CD14-positive monocyte (primary cell): ENCODE measurements around the gene PLXNA4. TPM values are rescaled to one million over a fixed set of nuclear protein-coding genes. Genes with fewer than 3 reads are reported as not detected.

Experiments used
- DNase-seq, 3 donors: peaks; one replicate each; pipeline ENCODE4 v3.0.0-alpha.2; 2011 to 2022
- H2AFZ ChIP-seq: 2 replicates; pipeline ENCODE4 v1.6.0; 2012; ENCODE audit warnings: mild to moderate bottlenecking, low read depth, low read length, inconsistent platforms; ENCODE audit not compliant: insufficient read depth, poor library complexity, severe bottlenecking
- H3K27ac ChIP-seq, 2 donors: 1 replicate in 1 of 2; 2 replicates in 1 of 2; pipeline ENCODE4 v1.5.1; 2012 to 2013; ENCODE audit warnings: low read length in 2 of 2, control low read depth in 1 of 2, inconsistent platforms in 1 of 2, low read depth in 1 of 2, mild to moderate bottlenecking in 1 of 2
- H3K27me3 ChIP-seq, 2 donors: one replicate each; pipeline versions ENCODE4 v1.6.0 to v1.6.1; 2011 to 2013; ENCODE audit warnings: low read length in 2 of 2; ENCODE audit not compliant: control insufficient read depth in 2 of 2, insufficient read depth in 2 of 2
- H3K36me3 ChIP-seq, 2 donors: replicated peaks in 1 of 2; 1 replicate in 1 of 2; 2 replicates in 1 of 2; pipeline versions ENCODE4 v1.5.1 to v1.6.1; 2012 to 2013; ENCODE audit warnings: low read length in 2 of 2, control low read depth in 1 of 2, inconsistent platforms in 1 of 2, mild to moderate bottlenecking in 1 of 2; ENCODE audit not compliant: insufficient read depth in 2 of 2, control insufficient read depth in 1 of 2
- H3K4me1 ChIP-seq, 2 donors: 1 replicate in 1 of 2; 2 replicates in 1 of 2; pipeline versions ENCODE4 v1.5.1 to v1.6.1; 2012 to 2013; ENCODE audit warnings: low read length in 2 of 2, control low read depth in 1 of 2, inconsistent platforms in 1 of 2, mild to moderate bottlenecking in 1 of 2, moderate library complexity in 1 of 2; ENCODE audit not compliant: insufficient read depth in 2 of 2, control insufficient read depth in 1 of 2
- H3K4me2 ChIP-seq: replicated peaks from 2 replicates; pipeline ENCODE3; 2012; ENCODE audit warnings: low read length, moderate library complexity, mild to moderate bottlenecking; ENCODE audit not compliant: poor library complexity, severe bottlenecking; ENCODE audit errors: extremely low read depth
- H3K4me3 ChIP-seq, 3 experiments: fragments of 200-600 bp in 1 of 3; sonication (generic) in 1 of 3; replicated peaks in 1 of 3; 1 replicate in 2 of 3; 2 replicates in 1 of 3; pipeline ENCODE4 v1.5.1; 2011 to 2013; ENCODE audit warnings: low read length in 3 of 3, mild to moderate bottlenecking in 3 of 3, control low read depth in 2 of 3, low read depth in 2 of 3, inconsistent platforms in 1 of 3, moderate library complexity in 1 of 3
- H3K79me2 ChIP-seq: 2 replicates; pipeline ENCODE4 v1.6.0; 2012; ENCODE audit warnings: mild to moderate bottlenecking, control low read depth, inconsistent platforms, low read length, moderate library complexity; ENCODE audit not compliant: insufficient read depth
- H3K9ac ChIP-seq: 2 replicates; pipeline ENCODE4 v1.6.0; 2017; ENCODE audit warnings: low read length, mild to moderate bottlenecking; ENCODE audit not compliant: insufficient read depth, poor library complexity, severe bottlenecking
- H3K9me3 ChIP-seq, 2 donors: replicated peaks in 1 of 2; 1 replicate in 1 of 2; 2 replicates in 1 of 2; pipeline versions ENCODE4 v1.5.1 to v1.6.1; 2012 to 2013; ENCODE audit warnings: low read length in 2 of 2, control low read depth in 1 of 2; ENCODE audit not compliant: control insufficient read depth in 1 of 2, insufficient read depth in 1 of 2
- H4K20me1 ChIP-seq: 2 replicates; pipeline ENCODE4 v1.6.0; 2012; ENCODE audit warnings: mild to moderate bottlenecking, low read length, control low read depth, moderate library complexity; ENCODE audit not compliant: insufficient read depth
- H3K27ac Mint-ChIP-seq, 7 donors: one replicate each; pipeline ENCODE4 v1.8.0; 2020; ENCODE audit warnings: mild to moderate bottlenecking in 7 of 7, mixed read lengths in 7 of 7, moderate library complexity in 6 of 7, inconsistent platforms in 2 of 7
- H3K27me3 Mint-ChIP-seq, 3 donors: one replicate each; pipeline ENCODE4 v1.8.0; 2021 to 2022; ENCODE audit warnings: low read depth in 3 of 3, mild to moderate bottlenecking in 3 of 3, mixed read lengths in 3 of 3, moderate library complexity in 3 of 3, inconsistent platforms in 1 of 3
- H3K36me3 Mint-ChIP-seq, 2 donors: one replicate each; pipeline ENCODE4 v1.8.0; 2020; ENCODE audit warnings: mixed read lengths in 2 of 2, inconsistent platforms in 1 of 2, mild to moderate bottlenecking in 1 of 2
- H3K4me1 Mint-ChIP-seq: one replicate; pipeline ENCODE4 v1.8.0; 2020; ENCODE audit warnings: mild to moderate bottlenecking, mixed read lengths
- H3K4me3 Mint-ChIP-seq, 2 donors: one replicate each; pipeline ENCODE4 v1.8.0; 2020; ENCODE audit warnings: mild to moderate bottlenecking in 2 of 2, mixed read lengths in 2 of 2, moderate library complexity in 1 of 2
- H3K9me3 Mint-ChIP-seq, 7 donors: one replicate each; pipeline ENCODE4 v1.8.0; 2020 to 2022; ENCODE audit warnings: mixed read lengths in 7 of 7, mild to moderate bottlenecking in 6 of 7, moderate library complexity in 6 of 7, inconsistent platforms in 2 of 7
- WGBS: methylation state at CpG from one replicate; pipeline ENCODE4 v1.1.5; 2013; ENCODE audit warnings: missing lambda C conversion rate; ENCODE audit not compliant: insufficient coverage; 5-methylcytosine and 5-hydroxymethylcytosine counted together
- intact Hi-C, 2 donors: fragments of 100-400 bp; cut with micrococcal nuclease; formaldehyde crosslinking; loops; one replicate each; pipeline versions ENCODE4 v1.15.0 to v1.15.1; 2023
- polyA plus RNA-seq, 3 donors: library from polyadenylated mRNA; depleted of rRNA in 1 of 3; unstranded in 2 of 3; stranded (reverse) in 1 of 3; fragments of 300-500 nt in 2 of 3; fragments of >200 nt in 1 of 3; fragmentation: Illumina TruSeq in 2 of 3; gene quantifications; 1 replicate in 2 of 3; 2 replicates in 1 of 3; pipeline ENCODE4 v1.2.3, GENCODE V29; 2012 to 2021
- TF ChIP-seq, protein P1 (sequence below): fragments of 200-600 bp; IDR thresholded peaks from one replicate; pipeline ENCODE4 v1.8.0; 2022; ENCODE audit warnings: antibody characterized with exemption, mild to moderate bottlenecking

Gene PLXNA4
- polyA plus RNA-seq, 3 donors, result not detected

GRCh38 chr7:132164558-132165125 is 411.6 kb downstream of the PLXNA4 start:
- no peaks in the 10 kb centered on the region for H3K27me3 ChIP-seq
- H3K27ac Mint-ChIP-seq, result no peak overlapping the region
- no peak overlapping the region for H3K4me3 Mint-ChIP-seq
- H3K4me2 ChIP-seq, result no peak overlapping the region
- peaks cover 0 to 7% (median 0%) of the 10 kb centered on the region in 7 donors for H3K9me3 Mint-ChIP-seq
- no peak overlapping the region for H2AFZ ChIP-seq
- H3K27me3 Mint-ChIP-seq, result peaks cover 1 to 5% (median 5%) of the 10 kb centered on the region in 3 donors
- H3K79me2 ChIP-seq, result no peaks in the 10 kb centered on the region
- no peak overlapping the region for H3K4me3 ChIP-seq
- no peak overlapping the region for H3K9ac ChIP-seq
- DNase-seq, result no peak
- H4K20me1 ChIP-seq, result no peaks in the 10 kb centered on the region
- H3K4me1 Mint-ChIP-seq, result no peaks in the 10 kb centered on the region
- intact Hi-C loops, result no loop called here
- H3K36me3 Mint-ChIP-seq, result no peaks in the 10 kb centered on the region
- 76% methylated on average over 6 of the region's 12 CpGs for WGBS
- H3K36me3 ChIP-seq, result no peaks in the 10 kb centered on the region
- H3K4me1 ChIP-seq, result no peaks in the 10 kb centered on the region
- TF ChIP-seq, protein P1, sequence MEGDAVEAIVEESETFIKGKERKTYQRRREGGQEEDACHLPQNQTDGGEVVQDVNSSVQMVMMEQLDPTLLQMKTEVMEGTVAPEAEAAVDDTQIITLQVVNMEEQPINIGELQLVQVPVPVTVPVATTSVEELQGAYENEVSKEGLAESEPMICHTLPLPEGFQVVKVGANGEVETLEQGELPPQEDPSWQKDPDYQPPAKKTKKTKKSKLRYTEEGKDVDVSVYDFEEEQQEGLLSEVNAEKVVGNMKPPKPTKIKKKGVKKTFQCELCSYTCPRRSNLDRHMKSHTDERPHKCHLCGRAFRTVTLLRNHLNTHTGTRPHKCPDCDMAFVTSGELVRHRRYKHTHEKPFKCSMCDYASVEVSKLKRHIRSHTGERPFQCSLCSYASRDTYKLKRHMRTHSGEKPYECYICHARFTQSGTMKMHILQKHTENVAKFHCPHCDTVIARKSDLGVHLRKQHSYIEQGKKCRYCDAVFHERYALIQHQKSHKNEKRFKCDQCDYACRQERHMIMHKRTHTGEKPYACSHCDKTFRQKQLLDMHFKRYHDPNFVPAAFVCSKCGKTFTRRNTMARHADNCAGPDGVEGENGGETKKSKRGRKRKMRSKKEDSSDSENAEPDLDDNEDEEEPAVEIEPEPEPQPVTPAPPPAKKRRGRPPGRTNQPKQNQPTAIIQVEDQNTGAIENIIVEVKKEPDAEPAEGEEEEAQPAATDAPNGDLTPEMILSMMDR, result no peak
- H3K9me3 ChIP-seq, result no peaks in the 10 kb centered on the region
- H3K27ac ChIP-seq, result no peak overlapping the region

DNA sequence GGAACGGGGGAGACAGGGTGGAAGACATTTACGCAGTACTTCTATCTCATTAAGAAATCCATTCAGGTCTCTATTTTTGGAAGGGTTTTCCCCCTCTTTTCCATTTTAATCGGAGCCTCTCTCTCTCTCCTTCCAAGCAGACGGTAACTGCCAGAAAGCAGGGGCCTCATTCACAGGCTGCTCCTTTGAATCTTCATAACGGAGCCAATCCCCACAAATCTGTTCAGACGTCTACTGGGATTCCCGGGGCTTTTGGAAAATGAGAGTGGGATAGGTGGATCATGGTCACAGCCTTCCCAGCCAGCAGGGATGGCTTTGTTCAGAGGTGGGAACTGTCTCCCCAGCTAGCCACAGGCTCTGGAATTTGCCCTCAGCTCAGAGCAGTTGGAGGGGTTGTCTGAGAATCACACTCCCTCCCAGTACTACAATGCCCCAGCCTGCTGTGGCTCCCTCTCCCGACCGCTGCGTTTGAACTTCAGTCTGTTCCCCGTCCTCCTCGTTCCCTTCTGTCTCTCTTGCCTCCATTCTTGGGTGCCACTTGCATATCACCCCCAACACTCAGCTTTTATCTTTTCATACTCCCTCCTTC is 413.6 kb downstream of the PLXNA4 start:
- intact Hi-C loops, result no loop called here
- no peak overlapping the region for H3K4me3 Mint-ChIP-seq
- no peaks in the 10 kb centered on the region for H3K4me1 Mint-ChIP-seq

More for the DNA sequence above, 413.6 kb downstream of the PLXNA4 start:
- H3K9me3 ChIP-seq, result no peaks in the 10 kb centered on the region
- no peak overlapping the region for H3K27ac ChIP-seq
- no peaks in the 10 kb centered on the region for H4K20me1 ChIP-seq
- Mint-ChIP-seq H3K27ac (no peak overlapping the region), H3K36me3 (no peaks in the 10 kb centered on the region), H3K27me3 (peaks cover 4 to 7% (median 6%) of the 10 kb centered on the region in 3 donors), H3K9me3 (peaks cover 0 to 3% (median 0%) of the 10 kb centered on the region in 7 donors)
- no peaks in the 10 kb centered on the region for H3K79me2 ChIP-seq
- no peaks in the 10 kb centered on the region for H3K27me3 ChIP-seq
- H3K4me3 ChIP-seq, result no peak overlapping the region
- TF ChIP-seq, protein P1, result no peak
- 60% methylated on average over 5 of the region's 12 CpGs for WGBS
- no peaks in the 10 kb centered on the region for H3K36me3 ChIP-seq
- no peak overlapping the region for H3K4me2 ChIP-seq
- no peak overlapping the region for H2AFZ ChIP-seq
- DNase-seq, result no peak
- H3K4me1 ChIP-seq, result no peaks in the 10 kb centered on the region
- H3K9ac ChIP-seq, result no peak overlapping the region
